Measurements from ENCODE around the gene DDX1.

GRCh38 chr2:15624903-15625302 is 33.2 kb downstream of the DDX1 start:
- TF ChIP-seq CTCF (IDR thresholded peaks at IDR 0.05; ENCODE audit: insufficient read depth, low read length, poor library complexity, severe bottlenecking) (no peak), EZH2phosphoT487 (conservative IDR thresholded peaks at IDR 0.05; ENCODE audit: low read length) (no peak)
